Measurements from ENCODE around the gene PPHLN1.
"Not testable (repeated sequence)": the region's sequence is repeated elsewhere in the genome, so short reads cannot be mapped to it uniquely, and the experiment has no call there.

Gene PPHLN1

DNA sequence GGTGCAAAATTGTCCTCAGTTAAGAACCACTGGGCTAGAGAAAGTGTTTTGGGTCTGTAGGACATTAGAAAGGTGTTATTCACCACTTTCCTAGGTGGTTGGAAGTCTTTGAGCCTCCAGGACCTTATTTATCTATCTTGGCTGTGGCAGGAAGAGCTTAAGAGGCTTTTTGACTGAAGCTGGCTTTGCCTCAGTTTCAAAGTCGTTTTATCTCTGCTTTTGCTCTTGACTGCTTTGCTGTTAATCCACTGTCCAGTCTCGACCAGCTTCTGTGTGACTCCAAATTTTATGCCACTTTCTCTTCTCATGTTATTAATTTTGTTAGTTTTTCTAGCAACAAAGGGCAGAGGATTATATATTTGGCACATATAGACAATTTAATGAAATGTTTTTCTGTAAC lies 60.3 kb downstream of the PPHLN1 start:
- no peak for DNase-seq (ENCODE audit: low read depth, low spot score)
- in situ Hi-C loops (cut with HindIII; ENCODE audit: low sequenced_read_pairs) = no loop called here
- no peak overlapping the region for H3K4me3 ChIP-seq (ENCODE audit: low read depth, low read length)
- TF ChIP-seq, protein P1, sequence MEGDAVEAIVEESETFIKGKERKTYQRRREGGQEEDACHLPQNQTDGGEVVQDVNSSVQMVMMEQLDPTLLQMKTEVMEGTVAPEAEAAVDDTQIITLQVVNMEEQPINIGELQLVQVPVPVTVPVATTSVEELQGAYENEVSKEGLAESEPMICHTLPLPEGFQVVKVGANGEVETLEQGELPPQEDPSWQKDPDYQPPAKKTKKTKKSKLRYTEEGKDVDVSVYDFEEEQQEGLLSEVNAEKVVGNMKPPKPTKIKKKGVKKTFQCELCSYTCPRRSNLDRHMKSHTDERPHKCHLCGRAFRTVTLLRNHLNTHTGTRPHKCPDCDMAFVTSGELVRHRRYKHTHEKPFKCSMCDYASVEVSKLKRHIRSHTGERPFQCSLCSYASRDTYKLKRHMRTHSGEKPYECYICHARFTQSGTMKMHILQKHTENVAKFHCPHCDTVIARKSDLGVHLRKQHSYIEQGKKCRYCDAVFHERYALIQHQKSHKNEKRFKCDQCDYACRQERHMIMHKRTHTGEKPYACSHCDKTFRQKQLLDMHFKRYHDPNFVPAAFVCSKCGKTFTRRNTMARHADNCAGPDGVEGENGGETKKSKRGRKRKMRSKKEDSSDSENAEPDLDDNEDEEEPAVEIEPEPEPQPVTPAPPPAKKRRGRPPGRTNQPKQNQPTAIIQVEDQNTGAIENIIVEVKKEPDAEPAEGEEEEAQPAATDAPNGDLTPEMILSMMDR (IDR thresholded peaks at IDR 0.05; ENCODE audit: low read depth, low read length) = no peak

GRCh38 chr12:42388086-42388485 lies 62.1 kb downstream of the PPHLN1 start:
- in situ Hi-C loops (cut with HindIII; ENCODE audit: low sequenced_read_pairs); H3K4me3 ChIP-seq (ENCODE audit: low read depth, low read length); DNase-seq (ENCODE audit: low read depth, low spot score): not testable (repeated sequence)

DNA sequence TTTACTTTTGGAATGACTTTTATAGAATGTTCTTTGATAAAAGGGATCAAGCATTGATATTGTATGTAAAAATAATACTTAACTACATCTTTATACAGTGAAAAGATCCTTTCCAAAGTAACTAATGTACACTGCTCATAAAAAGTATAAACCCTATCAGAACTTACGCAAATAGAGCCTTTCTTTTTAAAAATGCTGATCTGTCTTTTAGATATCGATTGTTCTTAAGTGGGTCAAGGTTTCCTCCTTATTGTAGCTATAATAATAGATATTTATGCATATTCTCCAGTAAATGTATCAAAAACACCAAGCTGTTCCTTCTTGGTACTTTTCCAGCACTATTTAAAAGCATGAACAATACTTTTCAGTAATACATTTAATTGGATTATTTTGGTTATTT lies 68.5 kb downstream of the PPHLN1 start:
- DNase-seq (ENCODE audit: low read depth, low spot score) = no peak
- TF ChIP-seq, protein P1 (IDR thresholded peaks at IDR 0.05; ENCODE audit: low read depth, low read length) = no peak
- in situ Hi-C loops (cut with HindIII; ENCODE audit: low sequenced_read_pairs) = no loop called here
- H3K4me3 ChIP-seq (ENCODE audit: low read depth, low read length) = no peak overlapping the region

DNA sequence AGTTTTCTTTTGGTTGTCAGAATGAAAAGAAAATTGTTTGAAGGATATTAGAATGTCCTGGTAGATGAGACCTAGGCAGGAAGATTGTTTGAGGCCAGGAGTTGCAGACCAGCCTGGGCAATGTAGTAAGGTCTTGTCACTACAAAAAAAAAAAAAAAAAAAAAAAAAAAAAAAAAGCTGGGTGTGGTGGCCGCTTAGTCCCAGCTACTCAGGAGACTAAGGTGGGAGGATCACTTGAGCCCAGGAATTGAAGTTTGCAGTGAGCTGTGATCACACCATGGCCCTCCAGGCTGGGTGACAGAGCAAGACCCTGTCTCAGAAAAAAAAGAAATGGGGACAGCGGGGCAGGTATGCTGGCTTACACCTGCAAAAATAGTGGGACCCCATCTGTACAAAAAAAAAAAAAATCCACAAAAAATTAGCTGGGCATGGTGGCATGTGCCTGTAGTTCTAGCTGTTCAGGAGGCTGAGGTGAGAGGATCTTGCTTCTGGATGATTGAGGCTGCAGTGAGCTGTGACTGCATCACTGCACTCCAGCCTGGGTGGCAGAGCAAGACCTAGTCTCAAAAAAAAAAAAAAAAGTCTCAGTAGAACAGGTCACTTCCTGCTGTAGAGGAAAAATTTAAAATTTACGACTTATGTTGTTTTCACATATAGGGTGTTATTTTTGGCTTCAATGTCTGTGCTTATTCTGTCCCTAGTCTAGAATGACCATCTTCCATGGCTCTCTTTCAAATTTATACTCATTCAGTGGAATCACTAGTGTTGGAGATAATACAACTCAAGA lies 70.7 kb downstream of the PPHLN1 start:
- in situ Hi-C loops (cut with HindIII; ENCODE audit: low sequenced_read_pairs) = no loop called here
- DNase-seq (ENCODE audit: low read depth, low spot score) = no peak
- no peak overlapping the region for H3K4me3 ChIP-seq (ENCODE audit: low read depth, low read length)
- TF ChIP-seq, protein P1 (IDR thresholded peaks at IDR 0.05; ENCODE audit: low read depth, low read length) = no peak

- H3K4me3 ChIP-seq (ENCODE audit: low read depth, low read length) = no peak overlapping the region
- in situ Hi-C loops (cut with HindIII; ENCODE audit: low sequenced_read_pairs) = no loop called here
- TF ChIP-seq, protein P1 (IDR thresholded peaks at IDR 0.05; ENCODE audit: low read depth, low read length) = no peak
- DNase-seq (ENCODE audit: low read depth, low spot score) = no peak
These were observed 76.9 kb downstream of the PPHLN1 start for GRCh38 chr12:42402821-42403411.

DNA sequence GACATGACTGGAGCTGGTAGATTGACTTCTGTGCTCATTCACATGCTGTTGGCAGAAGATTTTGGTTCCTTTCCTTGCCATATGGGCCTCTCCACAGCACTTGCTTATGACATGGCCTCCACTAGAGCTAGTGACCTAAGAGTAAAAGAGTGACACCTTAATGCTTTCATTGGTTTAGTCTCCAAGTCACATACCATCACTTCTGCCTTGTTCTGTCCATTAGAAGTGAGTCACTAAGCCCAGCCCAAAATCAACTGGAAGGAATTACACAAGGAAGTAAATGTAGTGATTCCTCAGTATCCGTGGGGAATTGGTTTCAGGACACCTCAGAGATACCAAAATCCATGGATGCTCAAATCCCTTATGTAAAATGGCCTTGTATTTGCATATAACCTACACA lies 81.3 kb downstream of the PPHLN1 start:
- TF ChIP-seq, protein P1 (IDR thresholded peaks at IDR 0.05; ENCODE audit: low read depth, low read length) = no peak
- in situ Hi-C loops (cut with HindIII; ENCODE audit: low sequenced_read_pairs) = no loop called here
- no peak for DNase-seq (ENCODE audit: low read depth, low spot score)

DNA sequence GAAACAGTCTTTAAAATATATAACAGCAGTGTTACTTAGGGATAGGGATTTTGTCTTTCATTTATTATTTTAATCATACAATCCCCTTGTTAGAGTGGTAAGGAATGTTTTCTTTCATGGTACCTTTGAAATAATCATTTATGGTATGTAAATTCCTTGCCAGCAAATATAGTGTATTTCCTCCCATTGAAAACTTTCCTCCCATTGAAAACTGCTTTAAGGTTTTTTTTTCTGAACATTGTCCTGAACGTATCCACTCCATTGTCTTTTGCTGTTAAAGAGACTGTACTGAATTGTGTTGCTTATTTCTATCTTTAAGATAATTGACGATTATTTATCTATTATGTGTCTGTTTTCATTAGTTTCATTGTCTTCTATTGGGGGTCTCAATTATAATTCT lies 83.5 kb downstream of the PPHLN1 start:
- in situ Hi-C loops (cut with HindIII; ENCODE audit: low sequenced_read_pairs) = no loop called here
- TF ChIP-seq, protein P1 (IDR thresholded peaks at IDR 0.05; ENCODE audit: low read depth, low read length) = no peak
- no peak overlapping the region for H3K4me3 ChIP-seq (ENCODE audit: low read depth, low read length)
- DNase-seq (ENCODE audit: low read depth, low spot score) = no peak

More for the DNA sequence above, 81.3 kb downstream of the PPHLN1 start:
- no peak overlapping the region for H3K4me3 ChIP-seq (ENCODE audit: low read depth, low read length)

Measured in astrocyte of the spinal cord (primary cell).